ENCODE results near the gene APOBEC3C. TPM values are rescaled to one million over a fixed set of nuclear protein-coding genes. Genes with fewer than 3 reads are reported as not detected.
"Not testable (repeated sequence)": the region's sequence is repeated elsewhere in the genome, so short reads cannot be mapped to it uniquely, and the experiment has no call there.

Gene APOBEC3C
- total RNA-seq, 1 donor from 2014 or later = 22.3 TPM

GRCh38 chr22:38981005-38981991 lies 32.8 kb upstream of the APOBEC3C start:
- no peaks in the 10 kb centered on the region for H3K36me3 Mint-ChIP-seq (ENCODE audit: low read depth)
- H3K9me3 Mint-ChIP-seq (ENCODE audit: low read depth) = peaks cover 8% of the 10 kb centered on the region
- H3K4me1 Mint-ChIP-seq (ENCODE audit: low read depth) = peaks cover 17% of the 10 kb centered on the region
- peak; percentile 49 for DNase-seq (ENCODE audit: low spot score)
- peak overlapping the region; percentile 12 for H3K27ac Mint-ChIP-seq (ENCODE audit: unreplicated experiment)
- peak overlapping the region; percentile 78 for H3K4me3 Mint-ChIP-seq (ENCODE audit: unreplicated experiment)
- no peaks in the 10 kb centered on the region for H3K27me3 Mint-ChIP-seq (ENCODE audit: low read depth)
- TF ChIP-seq CTCF (IDR thresholded peaks at IDR 0.05) = peak; percentile 67

- H3K4me1 Mint-ChIP-seq (ENCODE audit: low read depth) = peaks cover 17% of the 10 kb centered on the region
- no peaks in the 10 kb centered on the region for H3K27me3 Mint-ChIP-seq (ENCODE audit: low read depth)
- H3K36me3 Mint-ChIP-seq (ENCODE audit: low read depth) = no peaks in the 10 kb centered on the region
- DNase-seq (ENCODE audit: low spot score) = peak; percentile 53
- peak within 1 kb of the TSS; percentile 78 for H3K4me3 Mint-ChIP-seq (ENCODE audit: unreplicated experiment)
- peak within 1 kb of the TSS; percentile 67 for H3K27ac Mint-ChIP-seq (ENCODE audit: unreplicated experiment)
- no peak for TF ChIP-seq CTCF (IDR thresholded peaks at IDR 0.05)
- peaks cover 5% of the 10 kb centered on the region for H3K9me3 Mint-ChIP-seq (ENCODE audit: low read depth)
Measured at GRCh38 chr22:38981992-38982927, 31.8 kb upstream of the APOBEC3C start, which contains the start of gene APOBEC3B. Gene APOBEC3B (plus strand): TSS chr22:38982347. CDS start chr22:38982454, 107 bp downstream.

- Mint-ChIP-seq H3K27ac (ENCODE audit: unreplicated experiment) (no peak overlapping the region), H3K9me3 (ENCODE audit: low read depth) (peaks cover 5% of the 10 kb centered on the region), H3K4me1 (ENCODE audit: low read depth) (peaks cover 17% of the 10 kb centered on the region), H3K36me3 (ENCODE audit: low read depth) (no peaks in the 10 kb centered on the region), H3K27me3 (ENCODE audit: low read depth) (no peaks in the 10 kb centered on the region), H3K4me3 (ENCODE audit: unreplicated experiment) (no peak overlapping the region)
- no peak for DNase-seq (ENCODE audit: low spot score)
- TF ChIP-seq CTCF (IDR thresholded peaks at IDR 0.05) = no peak
Measured at GRCh38 chr22:38984224-38984623, 29.8 kb upstream of the APOBEC3C start.

- not testable (repeated sequence) for H3K4me3 Mint-ChIP-seq (ENCODE audit: unreplicated experiment); H3K27me3 Mint-ChIP-seq (ENCODE audit: low read depth); H3K36me3 Mint-ChIP-seq (ENCODE audit: low read depth); H3K27ac Mint-ChIP-seq (ENCODE audit: unreplicated experiment); H3K9me3 Mint-ChIP-seq (ENCODE audit: low read depth)
- H3K4me1 Mint-ChIP-seq (ENCODE audit: low read depth) = peaks cover 17% of the 10 kb centered on the region
- peak; percentile 33 for DNase-seq (ENCODE audit: low spot score)
Measured at GRCh38 chr22:38984784-38985757, 29.0 kb upstream of the APOBEC3C start.

GRCh38 chr22:38986629-38987028 lies 27.4 kb upstream of the APOBEC3C start:
- Mint-ChIP-seq H3K36me3 (ENCODE audit: low read depth) (no peaks in the 10 kb centered on the region), H3K9me3 (ENCODE audit: low read depth) (peaks cover 5% of the 10 kb centered on the region), H3K27ac (ENCODE audit: unreplicated experiment) (no peak overlapping the region), H3K27me3 (ENCODE audit: low read depth) (no peaks in the 10 kb centered on the region), H3K4me1 (ENCODE audit: low read depth) (peaks cover 13% of the 10 kb centered on the region), H3K4me3 (ENCODE audit: unreplicated experiment) (no peak overlapping the region)
- no peak for TF ChIP-seq CTCF (IDR thresholded peaks at IDR 0.05)
- DNase-seq (ENCODE audit: low spot score) = no peak

All from chondrocyte (in vitro differentiated cells).